Measurements from ENCODE around the gene DR1.

DR1 gene

GRCh38 chr1:93328809-93329760, 16.6 kb upstream of the DR1 start:
- TF ChIP-seq ZNF274 (IDR thresholded peaks at IDR 0.05; ENCODE audit: low read depth, low read length), result no peak

GRCh38 chr1:93330196-93330595, 15.5 kb upstream of the DR1 start:
- TF ChIP-seq ZNF274 (IDR thresholded peaks at IDR 0.05; ENCODE audit: low read depth, low read length), result no peak

More at GRCh38 chr1:93328809-93329760, 16.6 kb upstream of the DR1 start:
- H3K4me3 ChIP-seq (ENCODE audit: low read length), result no peak overlapping the region

GRCh38 chr1:93330617-93331016, 15.1 kb upstream of the DR1 start:
- no peak overlapping the region for H3K4me3 ChIP-seq (ENCODE audit: low read length)
- TF ChIP-seq ZNF274 (IDR thresholded peaks at IDR 0.05; ENCODE audit: low read depth, low read length), result no peak

More at GRCh38 chr1:93330196-93330595, 15.5 kb upstream of the DR1 start:
- no peak overlapping the region for H3K4me3 ChIP-seq (ENCODE audit: low read length)

- H3K4me3 ChIP-seq (ENCODE audit: low read length), result no peak overlapping the region
- no peak for TF ChIP-seq ZNF274 (IDR thresholded peaks at IDR 0.05; ENCODE audit: low read depth, low read length)
These were observed 14.3 kb upstream of the DR1 start for GRCh38 chr1:93331412-93331811.

GRCh38 chr1:93332368-93332767, 13.3 kb upstream of the DR1 start:
- no peak overlapping the region for H3K4me3 ChIP-seq (ENCODE audit: low read length)
- TF ChIP-seq ZNF274 (IDR thresholded peaks at IDR 0.05; ENCODE audit: low read depth, low read length), result no peak

GRCh38 chr1:93338387-93339146, 7.1 kb upstream of the DR1 start:
- no peak overlapping the region for H3K4me3 ChIP-seq (ENCODE audit: low read length)
- TF ChIP-seq ZNF274 (IDR thresholded peaks at IDR 0.05; ENCODE audit: low read depth, low read length), result no peak

- H3K4me3 ChIP-seq (ENCODE audit: low read length), result no peak overlapping the region
- no peak for TF ChIP-seq ZNF274 (IDR thresholded peaks at IDR 0.05; ENCODE audit: low read depth, low read length)
These were observed 6.5 kb upstream of the DR1 start for GRCh38 chr1:93339171-93339697.

GRCh38 chr1:93340090-93340489, 5.6 kb upstream of the DR1 start:
- no peak overlapping the region for H3K4me3 ChIP-seq (ENCODE audit: low read length)
- TF ChIP-seq ZNF274 (IDR thresholded peaks at IDR 0.05; ENCODE audit: low read depth, low read length), result no peak

GRCh38 chr1:93344484-93344883, 1.2 kb upstream of the DR1 start:
- H3K4me3 ChIP-seq (ENCODE audit: low read length), result no peak overlapping the region; the same call in 1 of the 2 replicates
- TF ChIP-seq ZNF274 (IDR thresholded peaks at IDR 0.05; ENCODE audit: low read depth, low read length), result no peak

- peak overlapping the region; percentile 88 for H3K4me3 ChIP-seq (ENCODE audit: low read length)
- no peak for TF ChIP-seq ZNF274 (IDR thresholded peaks at IDR 0.05; ENCODE audit: low read depth, low read length)
These were observed 648 bp upstream of the DR1 start for GRCh38 chr1:93344886-93345632.

- no peak for TF ChIP-seq ZNF274 (IDR thresholded peaks at IDR 0.05; ENCODE audit: low read depth, low read length)
- peak overlapping the region; percentile 88 for H3K4me3 ChIP-seq (ENCODE audit: low read length)
These were observed 800 bp downstream of the DR1 start for GRCh38 chr1:93346421-93346993.

- TF ChIP-seq ZNF274 (IDR thresholded peaks at IDR 0.05; ENCODE audit: low read depth, low read length), result no peak
- peak overlapping the region; percentile 88 for H3K4me3 ChIP-seq (ENCODE audit: low read length)
These were observed 1.7 kb downstream of the DR1 start for GRCh38 chr1:93347334-93347899.

GRCh38 chr1:93348104-93348728, 2.5 kb downstream of the DR1 start:
- TF ChIP-seq ZNF274 (IDR thresholded peaks at IDR 0.05; ENCODE audit: low read depth, low read length), result no peak
- H3K4me3 ChIP-seq (ENCODE audit: low read length), result peak overlapping the region; percentile 88; the same call in 1 of the 2 replicates
